Stimulated activated CD4-positive, alpha-beta T cell treated with anti-CD3 and anti-CD28 coated beads, Interleukin-4, amount 100 ng/mL, for 24 hours (primary cell): Measurements from ENCODE around the gene MPEG1.

Experiments used
- DNase-seq: peaks from one replicate; pipeline ENCODE4 v3.0.0-alpha.2; 2020

The MPEG1 gene

DNA sequence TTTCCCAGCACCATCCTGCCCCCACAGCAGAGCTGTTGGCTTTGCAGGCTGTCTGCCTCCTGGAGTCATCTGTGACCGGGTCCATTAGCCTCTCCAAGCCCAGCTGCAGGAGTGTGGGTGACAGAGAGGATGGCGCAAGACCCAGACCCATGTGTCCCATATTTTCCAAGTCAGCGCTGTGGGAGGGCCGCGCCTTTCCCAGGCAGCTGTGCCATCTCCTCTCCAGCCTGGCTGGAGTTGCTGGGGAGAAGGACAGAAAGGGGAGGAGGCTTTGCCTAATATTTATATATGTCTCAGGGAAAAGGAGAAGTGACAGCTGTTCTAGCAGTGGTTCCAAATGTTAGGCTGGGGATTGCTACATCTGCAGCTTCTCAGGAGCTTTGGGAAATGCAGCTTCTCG, 25.1 kb downstream of the MPEG1 start:
- no peak for DNase-seq

GRCh38 chr11:59187035-59187434, 25.7 kb downstream of the MPEG1 start:
- no peak for DNase-seq

DNA sequence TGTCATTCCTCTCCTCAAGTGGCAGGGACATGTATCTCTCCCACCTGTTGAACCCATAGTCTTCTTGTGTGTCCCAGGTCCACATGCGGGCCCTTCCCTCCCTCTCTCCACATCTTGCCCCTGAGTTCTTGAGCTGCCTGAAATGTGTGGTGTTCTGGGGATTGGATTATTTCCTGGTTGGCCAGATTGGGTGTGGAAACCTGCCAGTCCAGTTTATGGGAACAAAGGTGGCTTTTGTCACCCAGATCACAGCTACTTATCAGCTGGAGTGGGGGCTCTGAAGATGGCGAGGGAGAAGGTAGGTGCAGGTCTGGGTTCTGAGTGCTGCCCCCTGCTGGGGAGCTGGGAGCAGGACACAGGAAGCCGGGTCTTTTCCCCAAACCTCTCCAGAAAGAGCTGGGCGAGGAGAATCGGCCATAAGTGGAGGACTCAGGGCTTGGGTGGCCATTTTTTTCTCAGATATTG, 26.6 kb downstream of the MPEG1 start:
- DNase-seq: peak; percentile 59

DNA sequence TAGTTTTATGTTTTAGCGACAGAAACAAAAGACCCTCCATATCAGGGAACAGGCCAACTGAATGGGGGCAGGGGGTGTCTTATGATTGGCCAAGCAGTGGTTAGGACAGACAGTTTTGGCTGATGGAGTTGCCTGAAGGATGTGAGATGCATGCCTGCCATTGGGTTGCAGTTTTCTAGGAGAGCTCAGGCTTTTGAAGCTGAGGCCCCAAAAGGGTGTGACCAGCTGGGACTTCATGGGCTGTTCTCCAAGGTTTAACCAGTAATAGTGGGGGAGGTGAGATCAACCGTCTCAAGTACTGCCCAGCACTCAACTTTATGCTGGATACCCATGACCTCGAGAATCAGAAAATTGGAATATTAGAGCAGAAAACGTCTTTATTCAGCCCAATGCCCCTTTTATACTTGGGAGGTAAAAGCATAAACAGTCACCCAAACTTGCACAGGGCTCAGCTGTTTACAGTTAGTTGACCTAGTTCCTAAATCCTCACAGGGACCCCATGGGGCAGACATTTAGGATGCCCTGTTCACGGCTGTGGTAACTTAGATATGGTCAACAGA, 27.3 kb downstream of the MPEG1 start:
- no peak for DNase-seq

DNA sequence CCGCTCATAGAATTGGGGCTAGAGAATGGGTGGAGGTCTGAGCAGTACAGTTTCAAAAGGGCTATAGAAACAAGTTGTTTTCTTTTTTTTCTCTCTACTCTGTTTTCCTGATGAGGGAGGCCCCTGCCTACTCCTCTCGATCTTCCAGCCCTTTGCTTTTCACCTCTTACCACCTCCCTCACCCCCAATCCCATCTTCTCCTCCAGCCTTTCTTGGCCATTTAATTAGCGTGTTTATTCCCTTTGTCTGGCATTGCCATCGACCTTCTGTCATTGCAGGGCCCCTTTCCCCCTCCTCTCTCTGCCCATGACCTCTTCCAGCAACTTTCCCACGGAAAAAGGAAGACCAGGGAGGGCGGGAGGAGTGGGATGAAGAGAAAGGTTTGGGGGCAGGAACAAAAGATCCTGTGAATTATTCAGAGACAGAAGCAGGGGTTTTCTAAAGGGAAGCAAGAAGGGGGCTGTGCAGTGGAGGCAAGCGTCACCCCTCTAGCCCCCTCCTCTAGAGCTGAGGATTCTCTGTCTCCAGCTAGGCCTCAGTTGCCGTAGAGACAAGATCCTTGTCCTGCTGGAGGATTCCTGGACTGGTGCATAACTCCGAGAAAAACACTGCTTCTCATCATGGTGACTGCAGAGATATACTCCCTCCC, 27.9 kb downstream of the MPEG1 start:
- DNase-seq: no peak

DNA sequence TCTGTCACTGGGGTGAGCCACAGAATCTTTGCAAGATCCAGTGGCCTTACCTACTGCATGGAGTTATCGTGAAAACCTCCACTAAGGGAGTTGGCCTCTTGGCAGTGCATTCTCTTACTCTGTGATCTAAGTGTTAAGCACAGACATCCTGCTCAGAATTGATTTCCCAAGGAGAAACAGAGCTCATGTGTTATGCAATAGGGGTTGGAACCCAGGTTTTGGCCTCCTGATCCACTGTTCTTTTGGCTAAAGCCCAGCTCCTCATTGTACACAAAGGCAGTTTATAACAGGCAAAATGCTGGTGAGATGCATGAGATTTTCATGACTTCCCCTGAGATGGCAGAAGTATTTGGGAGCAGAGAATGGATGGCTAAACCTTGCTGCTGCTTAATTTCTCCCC, 29.0 kb downstream of the MPEG1 start:
- DNase-seq: no peak

- DNase-seq: no peak
Measured at GRCh38 chr11:59182457-59183151, 30.1 kb downstream of the MPEG1 start.

GRCh38 chr11:59181746-59182456, 30.8 kb downstream of the MPEG1 start:
- DNase-seq: no peak

DNA sequence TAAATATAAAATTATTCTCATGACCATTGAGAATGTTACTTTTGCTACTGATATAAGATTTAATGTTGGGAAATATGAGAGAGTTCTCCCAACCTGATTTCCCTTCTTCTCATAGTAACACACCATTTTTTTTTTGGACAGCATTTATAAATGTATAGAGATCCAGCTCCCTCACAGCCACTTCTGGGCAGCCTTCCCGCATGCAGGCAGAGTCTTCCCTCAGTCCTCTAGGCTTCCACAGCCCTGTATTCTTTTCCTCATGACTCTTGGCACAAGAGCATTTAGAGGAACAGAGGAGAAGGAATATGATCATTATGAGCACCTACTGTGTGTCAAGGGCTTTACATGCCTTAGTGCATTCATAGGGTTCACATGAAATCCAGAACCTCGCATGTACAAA, 31.8 kb downstream of the MPEG1 start:
- DNase-seq: no peak

DNA sequence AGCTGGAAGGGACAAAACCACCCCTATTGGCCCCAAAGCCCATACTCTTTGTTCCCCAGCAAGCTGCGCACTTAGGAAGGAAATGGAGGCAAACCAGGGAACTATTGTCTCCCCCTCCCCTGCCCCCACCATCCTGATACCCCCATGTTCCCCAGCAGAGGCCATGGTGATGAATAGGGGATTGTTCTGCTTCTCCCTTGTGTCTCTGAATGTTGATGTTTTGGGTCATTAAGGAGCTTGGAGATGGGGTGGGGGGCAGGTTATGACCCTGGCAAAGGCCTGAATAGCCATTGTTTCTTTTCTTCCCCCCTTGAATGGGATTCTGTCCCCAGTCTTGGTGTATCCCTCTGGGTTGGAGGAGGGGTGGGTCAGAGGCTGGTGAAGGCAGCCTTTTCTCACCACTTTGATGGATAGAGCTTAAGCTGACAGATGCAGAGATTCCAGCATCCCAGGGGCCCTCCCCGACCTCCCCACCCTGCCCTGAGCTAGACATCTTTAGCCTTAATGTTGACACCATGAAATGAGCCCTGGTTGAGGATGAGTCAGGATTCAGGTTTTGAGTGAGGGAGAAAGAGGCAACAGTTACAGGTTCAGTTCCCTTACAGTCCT, 32.5 kb downstream of the MPEG1 start:
- no peak for DNase-seq

GRCh38 chr11:59179121-59179520, 33.6 kb downstream of the MPEG1 start:
- no peak for DNase-seq

DNA sequence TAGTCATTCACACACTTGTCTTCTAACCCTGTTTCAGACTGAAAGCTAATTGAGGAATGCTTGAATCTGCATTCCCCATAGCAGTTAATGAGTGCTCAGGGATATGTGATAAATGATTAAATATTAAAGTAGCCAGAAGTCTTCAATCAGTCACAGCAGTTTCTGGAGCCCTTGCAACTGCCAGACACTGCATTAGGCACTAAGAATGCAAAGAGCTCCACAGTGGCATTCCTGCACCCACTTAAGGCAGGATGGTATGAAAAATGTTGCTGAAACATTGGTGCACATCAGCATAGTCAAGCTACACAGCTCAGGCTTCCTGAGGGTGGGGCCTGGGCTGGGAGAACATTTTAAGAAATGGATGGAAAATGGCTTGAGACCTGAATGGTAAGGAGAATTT, 34.3 kb downstream of the MPEG1 start:
- no peak for DNase-seq

DNA sequence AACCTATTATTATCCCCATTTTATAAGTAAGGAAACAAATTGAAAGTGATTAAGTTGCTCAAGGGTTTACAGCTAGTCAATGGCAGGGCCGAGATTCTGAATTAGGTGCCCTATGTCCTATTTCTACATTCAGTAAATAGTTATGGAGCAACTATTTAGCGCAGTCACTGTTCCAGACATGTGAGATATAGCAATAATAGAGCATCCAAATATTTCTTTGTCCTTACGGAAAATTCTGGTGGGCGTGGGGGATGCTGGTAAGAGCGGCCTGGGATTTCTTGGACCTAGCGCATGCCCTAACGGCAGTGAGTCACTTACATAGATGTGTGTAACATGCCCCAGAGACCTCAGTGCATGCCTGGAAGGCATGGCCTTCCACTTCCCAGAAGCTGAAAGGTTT, 36.4 kb downstream of the MPEG1 start:
- no peak for DNase-seq

DNA sequence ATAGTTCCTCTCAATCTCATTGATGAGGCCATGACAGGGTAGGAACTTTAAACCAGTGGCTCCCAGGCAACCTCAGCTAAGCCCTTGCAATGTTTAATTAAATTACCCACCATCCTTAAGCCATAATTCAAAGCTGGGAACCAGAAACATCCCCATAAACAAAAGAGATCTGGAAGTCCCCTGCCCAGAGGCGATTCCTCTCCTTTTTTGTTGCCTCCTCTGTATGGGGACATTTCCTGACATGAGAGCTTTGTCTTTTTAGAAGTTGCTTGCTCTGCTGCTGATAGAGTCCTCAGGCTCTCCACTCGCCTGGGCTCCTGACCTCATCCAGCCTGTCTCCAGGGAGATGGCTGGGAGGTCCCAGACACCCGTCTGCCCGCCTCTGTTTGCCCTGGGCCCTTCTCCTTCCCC, 37.6 kb downstream of the MPEG1 start:
- no peak for DNase-seq

GRCh38 chr11:59174664-59175033, 38.1 kb downstream of the MPEG1 start:
- DNase-seq: no peak

- no peak for DNase-seq
Measured at GRCh38 chr11:59173964-59174663, 38.6 kb downstream of the MPEG1 start.

DNA sequence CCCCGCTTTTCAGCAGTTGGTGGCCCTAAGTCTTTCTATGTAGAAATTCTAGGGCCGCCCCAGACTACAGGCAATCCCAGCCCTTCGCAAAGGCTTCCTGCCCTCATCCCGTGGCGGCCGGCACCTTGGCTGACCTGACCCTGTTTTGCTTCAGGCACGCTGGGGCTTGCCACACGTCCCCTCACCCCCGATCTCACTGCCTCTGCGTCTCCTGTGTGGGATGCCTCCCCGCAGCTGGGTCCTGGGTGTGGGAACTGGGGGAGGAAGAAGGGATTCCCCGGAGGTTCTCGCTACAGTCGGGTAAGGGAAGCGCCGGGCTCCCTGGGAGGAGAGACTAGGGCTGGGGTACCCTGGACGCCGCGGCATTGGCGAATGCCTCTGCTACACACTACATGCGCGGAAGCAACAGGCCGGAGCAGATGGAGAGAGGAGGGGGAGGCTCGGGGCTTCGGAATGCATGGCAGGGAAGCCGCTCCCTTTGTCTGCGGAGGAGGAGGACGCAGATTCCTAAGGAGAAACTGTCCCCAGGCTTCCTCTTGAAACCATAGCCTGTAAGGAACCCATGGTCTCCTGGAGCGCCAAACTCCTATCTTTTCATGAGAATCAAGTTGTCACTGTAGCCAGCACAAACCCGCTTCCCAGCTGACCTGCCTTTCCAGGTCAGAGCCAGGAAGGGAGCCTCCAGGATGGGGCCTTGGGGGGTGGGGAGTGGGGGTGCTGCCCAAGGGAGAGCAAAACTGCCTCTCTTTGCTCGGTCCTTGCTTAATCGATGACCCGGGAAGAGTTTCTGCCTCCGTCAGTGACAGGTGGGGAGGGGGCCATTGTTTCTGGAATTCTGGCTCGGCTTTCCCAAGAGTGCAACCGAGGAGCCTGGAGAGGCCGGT, 39.4 kb downstream of the MPEG1 start:
- no peak for DNase-seq

DNA sequence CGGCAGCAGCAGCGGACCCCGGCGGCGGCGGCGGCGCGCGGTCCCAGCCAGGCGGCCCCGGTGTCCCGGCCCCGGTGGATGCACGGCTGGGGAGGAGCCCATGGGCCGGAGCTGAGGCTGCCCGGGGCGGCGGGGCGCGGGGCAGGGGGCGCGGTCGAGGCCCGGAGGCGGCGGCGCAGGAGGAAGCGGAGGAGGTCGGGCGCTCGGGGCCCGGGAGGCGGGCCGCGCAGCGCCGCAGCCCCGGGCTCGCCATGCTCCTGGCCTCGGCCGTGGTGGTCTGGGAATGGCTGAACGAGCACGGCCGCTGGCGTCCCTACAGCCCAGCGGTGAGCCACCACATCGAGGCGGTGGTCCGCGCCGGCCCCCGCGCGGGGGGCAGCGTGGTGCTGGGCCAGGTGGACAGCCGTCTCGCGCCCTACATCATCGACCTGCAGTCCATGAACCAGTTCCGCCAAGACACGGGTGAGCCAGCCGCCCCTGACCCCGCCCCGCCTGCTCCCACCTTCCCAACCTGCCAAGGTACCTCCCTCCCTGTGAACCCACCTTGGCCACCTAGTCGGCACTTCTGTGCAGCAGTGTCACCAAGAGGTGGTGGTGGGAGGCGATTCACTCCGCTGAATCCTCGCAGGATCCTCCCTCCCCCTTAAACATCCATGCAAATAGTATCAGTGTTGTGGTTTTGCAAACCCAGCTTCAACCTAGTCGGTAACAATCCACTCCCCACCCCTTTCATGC, 40.2 kb downstream of the MPEG1 start:
- peak; percentile 26 for DNase-seq

DNA sequence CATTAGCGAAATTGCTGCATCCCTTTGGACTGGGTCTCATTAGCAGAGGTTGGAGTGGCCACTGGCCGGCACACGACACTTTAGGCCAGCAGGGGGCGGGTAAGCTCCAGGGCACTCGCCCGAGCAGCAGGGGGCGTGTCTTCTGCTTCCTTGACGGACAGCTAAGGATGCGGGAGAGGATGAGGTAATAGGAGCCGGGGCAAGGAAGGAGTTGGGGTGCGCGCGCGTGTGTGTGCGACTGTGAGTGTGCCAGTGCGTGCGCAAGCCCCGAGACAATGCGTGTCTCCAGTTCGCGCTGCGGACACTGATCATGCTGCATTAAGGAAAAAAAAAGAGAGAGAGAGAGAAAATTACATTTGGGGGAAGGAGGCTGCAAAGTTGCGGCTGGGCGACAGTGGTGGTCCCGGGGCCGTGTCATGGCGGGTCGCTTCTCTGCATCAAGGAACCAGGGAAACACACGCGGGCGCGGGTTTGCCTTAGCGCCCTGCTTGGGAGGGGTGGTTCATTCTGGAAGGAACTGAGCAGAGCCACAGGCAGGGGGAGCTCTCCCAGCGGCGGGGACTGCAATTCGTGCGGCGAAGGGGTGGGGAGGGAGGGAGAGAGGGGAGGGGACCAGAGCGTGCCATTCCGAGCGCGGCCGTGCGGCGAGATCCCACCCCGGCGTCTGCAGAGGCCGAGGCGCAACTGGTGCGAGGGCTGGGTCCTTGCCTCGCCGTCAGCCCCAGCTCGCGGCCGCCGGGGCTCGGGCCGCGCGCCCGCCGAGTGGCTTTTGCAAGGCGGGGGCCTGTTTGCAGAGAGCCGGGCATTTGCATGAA, 41.0 kb downstream of the MPEG1 start, which contains the start of gene DTX4:
Gene DTX4, plus strand, starts transcription at position 625 of the 815 bp plus-strand sequence. CDS start 464 bp downstream, outside the sequence.
- DNase-seq: peak; percentile 93

- DNase-seq: no peak
Measured at GRCh38 chr11:59164028-59164427, 48.7 kb downstream of the MPEG1 start.
